Lung (tissue), 16 donors: ENCODE results near the gene NFIA. TPM values are rescaled to one million over a fixed set of nuclear protein-coding genes. Genes with fewer than 3 reads are reported as not detected.

Experiments
- ATAC-seq: fragments of 200-7000 bp; cut with Tn5 transposase; one replicate; pipeline ENCODE4 v1.9.1; 2020; ENCODE audit warnings: moderate number of reproducible peaks; ENCODE audit not compliant: insufficient read depth, low FRiP score
- DNase-seq, 3 donors: peaks; one replicate each; pipeline ENCODE4 v3.0.0-alpha.2; 2013 to 2017
- H3K27ac ChIP-seq, 2 donors: one replicate each; pipeline ENCODE4 v1.5.1; 2013; ENCODE audit warnings: mild to moderate bottlenecking in 2 of 2, moderate library complexity in 2 of 2, control low read depth in 1 of 2, inconsistent platforms in 1 of 2, low read depth in 1 of 2, low read length in 1 of 2
- H3K27me3 ChIP-seq, 3 donors: one replicate each; pipeline ENCODE4 v1.5.1; 2013; ENCODE audit warnings: low read length in 2 of 3; ENCODE audit not compliant: control insufficient read depth in 3 of 3, insufficient read depth in 3 of 3
- H3K36me3 ChIP-seq, 4 donors: one replicate each; pipeline ENCODE4 v1.5.1; 2013; ENCODE audit warnings: low read length in 4 of 4, mild to moderate bottlenecking in 1 of 4, moderate library complexity in 1 of 4; ENCODE audit not compliant: control insufficient read depth in 4 of 4, insufficient read depth in 4 of 4
- H3K4me1 ChIP-seq, 5 donors: one replicate each; pipeline ENCODE4 v1.5.1; 2013; ENCODE audit warnings: low read length in 5 of 5, mild to moderate bottlenecking in 2 of 5, moderate library complexity in 1 of 5; ENCODE audit not compliant: control insufficient read depth in 5 of 5, insufficient read depth in 5 of 5
- H3K4me3 ChIP-seq: one replicate; pipeline ENCODE4 v1.5.1; 2013; ENCODE audit warnings: mild to moderate bottlenecking, control low read depth, moderate library complexity
- H3K9ac ChIP-seq, 2 donors: one replicate each; pipeline ENCODE4 v1.5.1; 2013; ENCODE audit warnings: low read length in 2 of 2, control low read depth in 1 of 2; ENCODE audit not compliant: insufficient read depth in 1 of 2
- H3K9me3 ChIP-seq, 4 donors: one replicate each; pipeline ENCODE4 v1.5.1; 2013; ENCODE audit warnings: low read length in 3 of 4, mild to moderate bottlenecking in 1 of 4, moderate library complexity in 1 of 4; ENCODE audit not compliant: control insufficient read depth in 4 of 4, insufficient read depth in 3 of 4
- WGBS, 2 donors: extraction: QIAGEN DNeasy Blood & Tissue Kit; methylation state at CpG; one replicate each; pipeline ENCODE4 v1.1.7; 2013; 5-methylcytosine and 5-hydroxymethylcytosine counted together
- long read RNA-seq, 5 donors: transcript quantifications; one replicate each; lab custom pipeline, GENCODE V29; 2026
- polyA plus RNA-seq, 2 donors: library from polyadenylated mRNA; stranded (reverse); fragments of 200-250 nt; gene quantifications; one replicate each; pipeline ENCODE4 v1.2.1, GENCODE V29; 2013
- total RNA-seq, 2 donors: library from RNA; depleted of rRNA in 1 of 2; stranded (reverse); fragments of >200 nt in 1 of 2; gene quantifications; one replicate each; pipeline ENCODE4 v1.2.1, GENCODE V29; 2014 to 2021
- TF ChIP-seq, protein P1 (sequence below): IDR thresholded peaks from 2 replicates; pipeline ENCODE4 v1.5.1; 2012; ENCODE audit warnings: mild to moderate bottlenecking; ENCODE audit errors: control extremely low read depth, extremely low read depth
- donor health status: control.
- donor health status: control.
- donor health status: Bipolar disorder and iron deficiency.
- donor health status: healthy.
- donor health status: DM: yes; HTN: yes; CAD: no.

NFIA gene
- 10 to 100 TPM; 60.9 to 63.4 TPM for total RNA-seq
- polyA plus RNA-seq, result 1 to 10 TPM; 3.0 to 7.5 TPM
- long read RNA-seq, donor 1, full-length matches to known transcripts, result 4 of 31 reads
- long read RNA-seq, donor 1, partial matches to known transcripts, result 27 of 31 reads
- long read RNA-seq, donor 1, other reads (novel, unspliced or antisense), result 0 of 31 reads
- long read RNA-seq, donor 2, result 0 reads
- long read RNA-seq, donor 3, result 0 reads
- long read RNA-seq, donor 4, full-length matches to known transcripts, result 1 of 1 reads
- long read RNA-seq, donor 4, partial matches to known transcripts, result 0 of 1 reads
- long read RNA-seq, donor 4, other reads (novel, unspliced or antisense), result 0 of 1 reads
- long read RNA-seq, donor 5, full-length matches to known transcripts, result 6 of 78 reads
- long read RNA-seq, donor 5, partial matches to known transcripts, result 72 of 78 reads
- long read RNA-seq, donor 5, other reads (novel, unspliced or antisense), result 0 of 78 reads

DNA sequence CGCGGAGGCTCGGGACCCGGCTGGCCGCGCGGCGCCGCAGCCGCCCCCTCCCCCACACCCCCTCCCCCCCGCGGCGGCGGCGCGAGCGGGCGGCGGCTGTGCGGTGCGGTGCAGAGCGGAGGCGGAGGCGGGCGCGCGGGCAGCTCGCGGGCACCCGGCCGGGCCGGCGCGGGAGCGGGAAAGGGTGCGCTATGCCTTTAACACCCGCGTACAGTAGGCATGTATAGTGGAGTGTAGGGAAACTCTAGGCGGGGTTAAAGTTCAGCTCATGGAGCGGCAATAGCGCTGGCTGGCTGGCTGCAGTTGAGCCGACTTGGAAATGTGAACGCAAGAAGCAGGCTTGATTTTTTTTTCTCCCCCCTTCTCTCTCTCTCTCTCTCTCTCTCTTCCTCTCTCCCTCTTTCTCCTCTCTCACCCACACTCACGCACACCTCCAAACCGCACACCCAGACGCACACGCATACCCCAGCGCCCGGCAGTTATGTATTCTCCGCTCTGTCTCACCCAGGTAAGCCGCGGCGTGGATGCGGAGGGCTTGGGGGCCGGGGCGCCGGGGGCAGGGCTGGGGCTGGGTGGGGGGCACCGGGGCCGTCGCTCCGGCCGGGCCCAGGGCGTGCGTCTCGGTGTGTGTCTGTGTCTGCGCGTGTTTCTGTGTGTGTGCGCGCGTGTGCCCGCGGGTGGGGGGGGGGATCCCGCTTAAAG lies at the start of gene NFIA:
Gene NFIA, plus strand, starts transcription at position 251 of the 702 bp plus-strand sequence.
- peak; percentile 28 for ATAC-seq
- Histone ChIP-seq H3K27ac (peak within 1 kb of the TSS; percentile 98 to 100), H3K36me3 (no peaks in the 10 kb centered on the region), H3K9ac (peak within 1 kb of the TSS; percentile 69 to 89), H3K27me3 (no peaks in the 10 kb centered on the region), H3K4me3 (peak within 1 kb of the TSS; percentile 96), H3K4me1 (peaks cover 1 to 55% (median 17%) of the 10 kb centered on the region in 5 donors), H3K9me3 (no peaks in the 10 kb centered on the region)
- TF ChIP-seq, protein P1, sequence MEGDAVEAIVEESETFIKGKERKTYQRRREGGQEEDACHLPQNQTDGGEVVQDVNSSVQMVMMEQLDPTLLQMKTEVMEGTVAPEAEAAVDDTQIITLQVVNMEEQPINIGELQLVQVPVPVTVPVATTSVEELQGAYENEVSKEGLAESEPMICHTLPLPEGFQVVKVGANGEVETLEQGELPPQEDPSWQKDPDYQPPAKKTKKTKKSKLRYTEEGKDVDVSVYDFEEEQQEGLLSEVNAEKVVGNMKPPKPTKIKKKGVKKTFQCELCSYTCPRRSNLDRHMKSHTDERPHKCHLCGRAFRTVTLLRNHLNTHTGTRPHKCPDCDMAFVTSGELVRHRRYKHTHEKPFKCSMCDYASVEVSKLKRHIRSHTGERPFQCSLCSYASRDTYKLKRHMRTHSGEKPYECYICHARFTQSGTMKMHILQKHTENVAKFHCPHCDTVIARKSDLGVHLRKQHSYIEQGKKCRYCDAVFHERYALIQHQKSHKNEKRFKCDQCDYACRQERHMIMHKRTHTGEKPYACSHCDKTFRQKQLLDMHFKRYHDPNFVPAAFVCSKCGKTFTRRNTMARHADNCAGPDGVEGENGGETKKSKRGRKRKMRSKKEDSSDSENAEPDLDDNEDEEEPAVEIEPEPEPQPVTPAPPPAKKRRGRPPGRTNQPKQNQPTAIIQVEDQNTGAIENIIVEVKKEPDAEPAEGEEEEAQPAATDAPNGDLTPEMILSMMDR, result no peak
- 0% methylated on average over 42 to 62 of the region's 73 CpGs for WGBS, 2 donors
- peak; percentile 83 to 92 (median 90) for DNase-seq

DNA sequence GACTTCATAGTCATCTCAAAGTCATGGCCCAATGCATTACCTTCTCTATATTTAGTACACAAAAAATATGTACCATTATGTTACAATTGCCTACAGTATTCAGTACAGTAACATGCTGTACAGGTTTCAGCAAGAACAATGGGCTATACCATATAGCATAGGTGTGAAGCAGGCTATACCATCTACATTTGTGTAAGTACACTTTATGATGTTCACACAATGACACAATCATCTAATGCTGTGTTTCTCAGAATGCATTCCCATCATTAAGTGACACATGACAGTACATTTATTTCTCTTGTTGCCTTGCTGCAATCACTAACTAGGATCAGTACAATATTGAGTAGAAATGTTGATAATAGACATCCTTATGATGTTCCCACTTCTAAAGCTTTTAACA lies 46.5 kb upstream of the NFIA start:
- Histone ChIP-seq H3K4me1 (no peaks in the 10 kb centered on the region), H3K9ac (no peak overlapping the region), H3K4me3 (no peak overlapping the region), H3K27ac (no peak overlapping the region), H3K36me3 (no peaks in the 10 kb centered on the region), H3K27me3 (no peaks in the 10 kb centered on the region), H3K9me3 (no peaks in the 10 kb centered on the region)
- ATAC-seq, result no peak
- DNase-seq, result no peak
- TF ChIP-seq, protein P1, result no peak

DNA sequence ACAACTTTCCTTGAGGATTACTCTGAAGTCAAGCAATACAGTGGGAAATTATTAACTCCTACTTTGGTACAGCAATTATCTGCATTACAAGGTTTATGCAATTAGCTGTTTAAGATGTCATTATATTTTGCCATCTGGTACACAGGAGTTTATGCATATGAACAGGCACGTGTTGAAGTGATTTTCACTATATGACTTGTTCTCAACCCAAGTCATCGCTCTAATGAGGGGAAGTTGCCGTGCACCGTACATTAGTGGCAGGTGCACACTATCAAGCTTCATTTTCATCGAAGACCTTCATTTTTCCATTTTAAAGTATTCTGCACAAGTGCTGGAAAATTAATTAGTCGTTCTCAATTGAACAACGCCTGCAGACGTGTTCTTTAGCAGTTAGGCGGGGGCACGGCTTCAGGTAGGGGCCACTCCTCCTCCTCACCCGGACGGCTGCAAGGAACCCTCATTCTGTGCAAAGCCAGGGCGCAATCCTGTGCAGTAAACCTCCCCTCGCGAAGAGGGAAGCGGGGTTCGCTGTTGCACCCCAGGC lies 39.8 kb upstream of the NFIA start:
- Histone ChIP-seq H3K4me3 (no peak overlapping the region), H3K27ac (no peak overlapping the region), H3K36me3 (no peaks in the 10 kb centered on the region), H3K9me3 (no peaks in the 10 kb centered on the region), H3K9ac (no peak overlapping the region), H3K27me3 (peaks cover 0 to 5% (median 4%) of the 10 kb centered on the region in 3 donors), H3K4me1 (peaks cover 0 to 5% (median 2%) of the 10 kb centered on the region in 5 donors)
- TF ChIP-seq, protein P1, result no peak
- WGBS, 2 donors, result 23 to 28% methylated on average over 17 of the region's 17 CpGs
- DNase-seq (no peak), ATAC-seq (no peak)
